LNCAP (cell line): ENCODE results near the gene PRRC1.

Source experiments
- CTCF ChIP-seq: fragments of 450-650 bp; IDR thresholded peaks from 2 replicates; pipeline ENCODE4 v1.5.1; 2017; ENCODE audit warnings: mild to moderate bottlenecking

Gene PRRC1

GRCh38 chr5:127586066-127586770 is 68.8 kb downstream of the PRRC1 start:
- TF ChIP-seq CTCF: no peak

DNA sequence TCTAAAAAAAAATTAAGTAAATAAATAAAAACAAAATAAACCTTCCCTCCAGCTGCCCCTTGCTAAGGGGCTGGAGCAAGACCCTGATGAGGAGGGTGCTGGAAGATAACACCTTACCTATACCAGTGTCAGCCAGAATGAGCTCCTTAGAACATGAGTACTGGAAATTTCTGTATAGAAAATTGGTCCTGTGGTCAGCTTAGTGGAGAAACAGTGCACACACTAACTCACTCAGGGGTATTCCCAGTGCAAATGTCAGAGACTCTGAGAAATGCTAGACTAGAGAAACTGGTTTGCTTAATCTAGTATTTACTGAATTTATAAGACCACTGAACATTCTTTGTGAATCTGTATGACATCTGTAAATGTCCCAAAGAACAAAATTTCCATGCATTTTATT is 69.4 kb downstream of the PRRC1 start:
- no peak for TF ChIP-seq CTCF

DNA sequence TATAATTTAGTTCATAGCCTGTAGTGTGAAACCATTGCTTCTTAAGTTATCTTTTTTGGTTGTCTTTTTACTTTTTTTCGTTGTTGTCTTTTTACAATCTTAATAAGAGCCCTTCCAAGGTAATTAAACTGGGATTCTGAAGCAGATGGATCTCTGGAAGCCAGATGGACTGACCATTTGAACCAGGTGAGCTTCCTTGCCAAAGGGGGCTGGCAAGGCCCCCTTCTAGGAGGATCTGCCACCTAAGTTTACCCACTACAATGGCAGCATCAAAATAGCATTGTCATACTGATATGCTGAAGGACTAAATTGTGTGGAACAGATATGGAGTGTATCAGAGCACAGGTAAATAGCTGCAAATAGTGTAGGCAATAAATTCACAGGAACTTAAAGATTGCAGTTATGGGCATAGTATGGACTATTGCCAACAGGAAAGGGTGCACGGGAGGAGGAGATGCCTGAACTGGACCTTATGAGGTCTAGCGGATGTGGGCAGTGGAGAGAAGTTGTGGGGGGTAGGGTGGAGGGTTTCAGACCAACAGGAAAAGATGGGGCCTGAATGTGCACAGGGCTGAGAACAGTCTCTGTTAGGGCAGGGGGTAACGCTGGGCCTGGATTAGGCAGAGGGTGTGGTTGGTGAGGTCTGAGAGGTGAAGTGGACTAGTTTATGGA is 69.9 kb downstream of the PRRC1 start:
- no peak for TF ChIP-seq CTCF

DNA sequence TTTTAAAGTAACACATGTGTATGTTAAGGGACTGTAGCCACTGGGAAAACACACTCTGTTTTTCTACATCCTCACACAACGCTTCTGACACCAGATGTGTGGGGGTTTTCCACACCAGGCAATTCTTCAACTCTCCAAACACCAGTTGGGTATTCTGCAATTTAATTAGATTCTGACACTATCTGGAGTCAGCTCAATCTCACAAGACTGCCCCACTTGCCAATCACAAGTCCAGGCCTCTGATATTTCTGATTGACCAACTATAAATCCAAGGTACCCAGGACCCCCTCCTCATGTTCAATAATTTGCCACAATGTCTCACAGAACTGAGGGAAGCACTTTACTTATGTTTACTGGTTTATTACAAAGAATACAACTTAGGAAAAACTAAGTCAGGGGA is 70.9 kb downstream of the PRRC1 start:
- no peak for TF ChIP-seq CTCF

DNA sequence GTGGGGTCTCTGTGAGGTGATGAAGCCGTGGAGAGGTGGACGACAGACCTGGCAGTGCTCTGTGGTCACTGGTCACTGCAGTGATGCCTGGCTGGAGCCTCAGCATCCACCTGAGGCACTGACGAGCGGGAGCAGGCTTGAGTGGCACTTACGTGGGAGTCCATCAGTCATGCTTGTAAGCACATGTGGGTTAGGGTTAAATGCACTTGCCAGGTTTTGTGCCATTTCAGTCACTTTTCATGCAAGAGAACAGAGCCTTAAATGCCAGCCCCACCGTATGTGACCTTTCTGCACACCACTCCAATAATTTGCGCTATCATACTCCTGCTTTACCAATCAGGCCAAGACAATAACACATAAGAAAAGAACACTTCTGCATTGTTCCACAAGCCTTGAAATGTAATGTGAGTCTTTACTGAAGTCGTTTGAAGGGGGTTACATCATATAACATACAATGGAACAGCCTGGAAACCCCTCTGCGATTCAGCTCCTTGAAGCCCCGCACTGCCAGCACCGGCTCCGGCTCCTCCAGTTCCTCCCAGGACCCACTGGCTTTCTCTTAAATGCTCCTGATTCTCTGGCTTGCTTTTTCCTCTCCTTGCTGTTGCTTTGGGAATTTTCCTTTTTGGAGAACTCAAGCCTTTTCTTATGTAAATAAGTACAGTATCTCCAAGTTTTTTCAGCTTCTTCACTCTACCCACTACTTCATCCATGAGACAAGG is 72.0 kb downstream of the PRRC1 start:
- TF ChIP-seq CTCF: no peak

- no peak for TF ChIP-seq CTCF
These were observed 72.8 kb downstream of the PRRC1 start for GRCh38 chr5:127590156-127590722.

GRCh38 chr5:127595484-127596368 is 78.3 kb downstream of the PRRC1 start:
- no peak for TF ChIP-seq CTCF
